H9 (cell line): Measurements from ENCODE around the gene SDK1. TPM values are rescaled to one million over a fixed set of nuclear protein-coding genes. Genes with fewer than 3 reads are reported as not detected.

Experiments used
- DNase-seq: peaks from one replicate; pipeline ENCODE4 v3.0.0-alpha.2; 2017
- H2AFZ ChIP-seq: one replicate; pipeline ENCODE4 v1.6.1; 2013; ENCODE audit warnings: mild to moderate bottlenecking, low read length, control low read depth, moderate library complexity
- H2AK5ac ChIP-seq: 2 replicates; pipeline ENCODE4 v1.6.1; 2013; ENCODE audit warnings: low read length, control low read depth, mixed read lengths; ENCODE audit not compliant: insufficient read length
- H2BK120ac ChIP-seq: one replicate; pipeline ENCODE4 v1.6.1; 2013; ENCODE audit warnings: low read depth, mild to moderate bottlenecking, low read length, control low read depth, inconsistent platforms; ENCODE audit not compliant: poor library complexity, severe bottlenecking
- H2BK12ac ChIP-seq: 2 replicates; pipeline ENCODE4 v1.6.1; 2013; ENCODE audit warnings: low read length, control low read depth, mixed read lengths, low read depth; ENCODE audit not compliant: insufficient read length
- H2BK15ac ChIP-seq: 2 replicates; pipeline ENCODE4 v1.6.1; 2013; ENCODE audit warnings: low read depth, low read length, control low read depth
- H2BK20ac ChIP-seq: one replicate; pipeline ENCODE4 v1.6.1; 2013; ENCODE audit warnings: low read depth, mild to moderate bottlenecking, low read length, control low read depth, inconsistent platforms; ENCODE audit not compliant: poor library complexity, severe bottlenecking
- H2BK5ac ChIP-seq: 2 replicates; pipeline ENCODE4 v1.6.1; 2013; ENCODE audit warnings: low read length, control low read depth, mixed read lengths; ENCODE audit not compliant: insufficient read length
- H3K14ac ChIP-seq: 2 replicates; pipeline ENCODE4 v1.6.1; 2013; ENCODE audit warnings: low read length, control low read depth; ENCODE audit not compliant: insufficient read depth
- H3K18ac ChIP-seq: 2 replicates; pipeline ENCODE4 v1.6.1; 2013; ENCODE audit warnings: low read depth, mild to moderate bottlenecking, mixed read lengths, low read length, control low read depth; ENCODE audit not compliant: insufficient read length
- H3K23ac ChIP-seq: 2 replicates; pipeline ENCODE4 v1.6.1; 2013; ENCODE audit warnings: low read length, control low read depth, mixed read lengths, low read depth; ENCODE audit not compliant: insufficient read length
- H3K23me2 ChIP-seq: 2 replicates; pipeline ENCODE4 v1.6.1; 2013; ENCODE audit warnings: low read depth, mild to moderate bottlenecking, mixed read lengths, low read length, control low read depth; ENCODE audit not compliant: insufficient read length, poor library complexity, severe bottlenecking
- H3K27ac ChIP-seq: 2 replicates; pipeline ENCODE4 v1.5.1; 2013; ENCODE audit warnings: low read length, control low read depth, mixed read lengths, low read depth; ENCODE audit not compliant: insufficient read length
- H3K27me3 ChIP-seq: 2 replicates; pipeline ENCODE4 v1.6.1; 2013; ENCODE audit warnings: low read length, control low read depth, inconsistent platforms; ENCODE audit not compliant: insufficient read depth
- H3K4ac ChIP-seq: 2 replicates; pipeline ENCODE4 v1.6.1; 2013; ENCODE audit warnings: low read depth, mild to moderate bottlenecking, control low read depth, inconsistent platforms, low read length, moderate library complexity
- H3K4me1 ChIP-seq: 2 replicates; pipeline ENCODE4 v1.6.1; 2013; ENCODE audit warnings: low read length, control low read depth, inconsistent platforms; ENCODE audit not compliant: insufficient read depth
- H3K4me2 ChIP-seq: 2 replicates; pipeline ENCODE4 v1.6.1; 2013; ENCODE audit warnings: low read length, control low read depth, mixed read lengths; ENCODE audit not compliant: insufficient read length, insufficient read depth
- H3K56ac ChIP-seq: 2 replicates; pipeline ENCODE4 v1.6.1; 2013; ENCODE audit warnings: low read depth, mild to moderate bottlenecking, mixed read lengths, low read length, control low read depth; ENCODE audit not compliant: insufficient read length
- H3K79me1 ChIP-seq: 2 replicates; pipeline ENCODE4 v1.6.1; 2013; ENCODE audit warnings: low read depth, mild to moderate bottlenecking, moderate library complexity, low read length, control low read depth, inconsistent platforms; ENCODE audit not compliant: insufficient read depth, poor library complexity, severe bottlenecking
- H3K79me2 ChIP-seq: 2 replicates; pipeline ENCODE4 v1.6.1; 2013; ENCODE audit warnings: low read length, control low read depth, inconsistent platforms; ENCODE audit not compliant: insufficient read depth
- H3K9ac ChIP-seq: 2 replicates; pipeline ENCODE4 v1.6.1; 2013; ENCODE audit warnings: low read length, control low read depth, mixed read lengths; ENCODE audit not compliant: insufficient read length; ENCODE audit errors: extremely low read depth
- H3K9me3 ChIP-seq: one replicate; pipeline ENCODE4 v1.6.1; 2013; ENCODE audit warnings: low read depth, low read length, inconsistent platforms; ENCODE audit not compliant: control insufficient read depth
- H3T11ph ChIP-seq: one replicate; pipeline ENCODE4 v1.6.1; 2013; ENCODE audit warnings: mild to moderate bottlenecking, low read length, control low read depth, inconsistent platforms
- H4K20me1 ChIP-seq: one replicate; pipeline ENCODE4 v1.6.1; 2013; ENCODE audit not compliant: control insufficient read depth, insufficient read length, insufficient read depth
- H4K5ac ChIP-seq: 2 replicates; pipeline ENCODE4 v1.6.1; 2013; ENCODE audit warnings: low read depth, mild to moderate bottlenecking, mixed read lengths, low read length, control low read depth; ENCODE audit not compliant: insufficient read length
- H4K8ac ChIP-seq: replicated peaks from 2 replicates; pipeline ENCODE4 v1.6.1; 2013; ENCODE audit warnings: low read length, control low read depth, mixed read lengths, low read depth; ENCODE audit not compliant: insufficient read length
- H4K91ac ChIP-seq: 2 replicates; pipeline ENCODE4 v1.6.1; 2013; ENCODE audit warnings: low read depth, mild to moderate bottlenecking, moderate library complexity, mixed read lengths, low read length, control low read depth; ENCODE audit not compliant: insufficient read length
- H3K27ac Mint-ChIP-seq, 3 experiments: 2 replicates in 2 of 3; 3 replicates in 1 of 3; pipeline ENCODE4 v1.8.0; 2020 to 2021; ENCODE audit warnings: mixed read lengths in 3 of 3, mild to moderate bottlenecking in 1 of 3, moderate library complexity in 1 of 3
- H3K27me3 Mint-ChIP-seq: 2 replicates; pipeline ENCODE4 v1.8.0; 2021; ENCODE audit warnings: low read depth, mild to moderate bottlenecking, moderate library complexity, mixed read lengths
- H3K36me3 Mint-ChIP-seq, 3 experiments: 2 replicates in 2 of 3; 3 replicates in 1 of 3; pipeline ENCODE4 v1.8.0; 2020 to 2021; ENCODE audit warnings: low read depth in 3 of 3, mixed read lengths in 3 of 3; ENCODE audit not compliant: insufficient read depth in 1 of 3
- H3K4me1 Mint-ChIP-seq, 2 experiments: 2 replicates each; pipeline ENCODE4 v1.8.0; 2020; ENCODE audit warnings: mixed read lengths in 2 of 2
- H3K4me3 Mint-ChIP-seq, 2 experiments: 2 replicates in 1 of 2; 3 replicates in 1 of 2; pipeline ENCODE4 v1.8.0; 2020 to 2021; ENCODE audit warnings: mild to moderate bottlenecking in 2 of 2, mixed read lengths in 2 of 2, moderate library complexity in 1 of 2
- H3K9me3 Mint-ChIP-seq, 2 experiments: 2 replicates in 1 of 2; 3 replicates in 1 of 2; pipeline ENCODE4 v1.8.0; 2020; ENCODE audit warnings: mild to moderate bottlenecking in 2 of 2, mixed read lengths in 2 of 2, moderate library complexity in 1 of 2
- WGBS: extraction: QIAGEN DNeasy Blood & Tissue Kit; methylation state at CpG from one replicate; pipeline ENCODE4 v1.1.7; 2013; ENCODE audit warnings: missing lambda C conversion rate, low lambda C conversion rate, mixed read lengths; ENCODE audit not compliant: insufficient read length; ENCODE audit errors: extremely low coverage; 5-methylcytosine and 5-hydroxymethylcytosine counted together
- total RNA-seq: library from RNA; stranded (reverse); gene quantifications from 2 replicates; pipeline ENCODE4 v1.2.1, GENCODE V29; 2021
- TF ChIP-seq, protein P1 (sequence below): fragments of 200-600 bp; sonication (generic); conservative IDR thresholded peaks from 3 replicates; pipeline ENCODE4 v1.8.0; 2021; ENCODE audit warnings: antibody characterized with exemption, mild to moderate bottlenecking

The SDK1 gene
- total RNA-seq, 1 experiment from 2014 or later = 8.7 TPM

DNA sequence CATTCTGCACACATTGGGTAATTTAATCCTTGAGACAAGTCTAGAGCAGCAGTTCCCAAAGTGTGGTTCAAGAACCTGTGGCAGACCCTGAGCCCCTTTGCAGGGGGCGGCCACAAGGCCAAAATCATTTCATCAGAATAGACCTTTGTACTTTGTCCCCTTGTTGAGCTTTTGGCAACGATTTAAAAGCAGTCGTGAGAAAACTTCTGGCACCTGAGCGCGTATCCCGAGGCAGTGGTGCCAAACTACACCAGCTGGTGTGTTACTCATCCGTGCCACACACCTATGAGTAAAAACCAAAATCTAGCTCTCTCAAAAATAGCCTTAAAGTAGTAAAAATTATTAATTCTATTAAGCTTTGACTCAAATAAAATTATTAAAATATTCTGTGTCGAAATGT, 306.8 kb downstream of the SDK1 start:
- 0 out of 7 replicates have a peak overlapping the region, but pooled peaks of 1 of the 3 experiments have one; percentile 9 for H3K27ac Mint-ChIP-seq
- H2AK5ac ChIP-seq = no peak overlapping the region
- H2AFZ ChIP-seq = no peak overlapping the region
- H3T11ph ChIP-seq = no peak overlapping the region
- H2BK5ac ChIP-seq = no peak overlapping the region
- H2BK12ac ChIP-seq = no peak overlapping the region
- H3K23ac ChIP-seq = no peak overlapping the region
- H3K36me3 Mint-ChIP-seq = peaks cover 0 to 5% (median 0%) of the 10 kb centered on the region in 3 experiments; a peak in 1 of 7 replicates
- no peak overlapping the region for H2BK15ac ChIP-seq
- H4K20me1 ChIP-seq = no peaks in the 10 kb centered on the region
- H3K27me3 ChIP-seq = no peaks in the 10 kb centered on the region
- H3K4me2 ChIP-seq = no peak overlapping the region
- no peaks in the 10 kb centered on the region for H3K4me1 Mint-ChIP-seq
- H3K27me3 Mint-ChIP-seq = no peaks in the 10 kb centered on the region
- no peak overlapping the region for H3K4ac ChIP-seq
- no peak overlapping the region for H4K5ac ChIP-seq
- peaks cover 8% of the 10 kb centered on the region in 2 experiments for H3K9me3 Mint-ChIP-seq
- no peaks in the 10 kb centered on the region for H3K79me2 ChIP-seq
- H2BK120ac ChIP-seq = no peak overlapping the region
- H4K8ac ChIP-seq = no peak overlapping the region
- H3K18ac ChIP-seq = no peak overlapping the region
- H3K27ac ChIP-seq = no peak overlapping the region
- no CpG with 5 or more reads among the region's 8 CpGs for WGBS
- H3K79me1 ChIP-seq = no peaks in the 10 kb centered on the region
- H2BK20ac ChIP-seq = no peak overlapping the region
- no peak overlapping the region for H4K91ac ChIP-seq
- DNase-seq = no peak
- H3K14ac ChIP-seq = no peak overlapping the region
- no peak overlapping the region for H3K9ac ChIP-seq
- no peaks in the 10 kb centered on the region for H3K4me1 ChIP-seq
- H3K56ac ChIP-seq = no peak overlapping the region
- TF ChIP-seq, protein P1, sequence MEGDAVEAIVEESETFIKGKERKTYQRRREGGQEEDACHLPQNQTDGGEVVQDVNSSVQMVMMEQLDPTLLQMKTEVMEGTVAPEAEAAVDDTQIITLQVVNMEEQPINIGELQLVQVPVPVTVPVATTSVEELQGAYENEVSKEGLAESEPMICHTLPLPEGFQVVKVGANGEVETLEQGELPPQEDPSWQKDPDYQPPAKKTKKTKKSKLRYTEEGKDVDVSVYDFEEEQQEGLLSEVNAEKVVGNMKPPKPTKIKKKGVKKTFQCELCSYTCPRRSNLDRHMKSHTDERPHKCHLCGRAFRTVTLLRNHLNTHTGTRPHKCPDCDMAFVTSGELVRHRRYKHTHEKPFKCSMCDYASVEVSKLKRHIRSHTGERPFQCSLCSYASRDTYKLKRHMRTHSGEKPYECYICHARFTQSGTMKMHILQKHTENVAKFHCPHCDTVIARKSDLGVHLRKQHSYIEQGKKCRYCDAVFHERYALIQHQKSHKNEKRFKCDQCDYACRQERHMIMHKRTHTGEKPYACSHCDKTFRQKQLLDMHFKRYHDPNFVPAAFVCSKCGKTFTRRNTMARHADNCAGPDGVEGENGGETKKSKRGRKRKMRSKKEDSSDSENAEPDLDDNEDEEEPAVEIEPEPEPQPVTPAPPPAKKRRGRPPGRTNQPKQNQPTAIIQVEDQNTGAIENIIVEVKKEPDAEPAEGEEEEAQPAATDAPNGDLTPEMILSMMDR = no peak
- no peak overlapping the region for H3K4me3 Mint-ChIP-seq
- H3K23me2 ChIP-seq = no peaks in the 10 kb centered on the region
- no peaks in the 10 kb centered on the region for H3K9me3 ChIP-seq
